ENCODE measurements around the gene DSCAML1.

Gene DSCAML1

DNA sequence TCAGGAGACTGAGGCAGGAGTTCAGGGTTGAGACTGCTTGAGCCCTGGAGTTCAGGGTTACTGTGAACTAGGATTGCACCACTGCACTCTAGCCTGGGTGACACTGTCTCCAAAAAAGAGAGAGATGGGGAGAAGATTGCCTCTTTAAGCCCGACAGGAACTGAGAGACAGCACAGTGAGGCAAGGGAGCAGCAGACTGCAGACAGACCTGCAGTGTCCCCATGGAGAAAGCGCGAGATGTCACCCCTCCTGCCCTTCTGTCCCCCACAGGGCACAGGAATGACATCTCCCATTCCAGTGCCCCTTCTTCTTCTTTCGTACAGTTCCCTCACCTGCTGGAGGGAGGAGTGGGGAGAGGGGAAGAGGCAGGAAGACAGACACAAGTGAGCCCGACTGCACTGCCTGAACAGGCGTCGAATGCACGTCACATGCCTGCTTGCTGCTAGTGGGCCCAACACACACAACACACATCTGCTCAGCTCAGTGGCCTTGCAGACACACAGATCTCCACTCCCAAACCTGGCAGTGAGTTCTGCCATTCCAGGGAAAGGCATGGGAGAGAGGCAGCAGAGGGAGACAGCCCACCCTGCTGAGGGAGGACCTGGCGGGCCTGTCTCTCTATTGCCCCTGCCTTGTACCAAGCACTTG, 167.0 kb downstream of the DSCAML1 start:
- no peak for DNase-seq

DNA sequence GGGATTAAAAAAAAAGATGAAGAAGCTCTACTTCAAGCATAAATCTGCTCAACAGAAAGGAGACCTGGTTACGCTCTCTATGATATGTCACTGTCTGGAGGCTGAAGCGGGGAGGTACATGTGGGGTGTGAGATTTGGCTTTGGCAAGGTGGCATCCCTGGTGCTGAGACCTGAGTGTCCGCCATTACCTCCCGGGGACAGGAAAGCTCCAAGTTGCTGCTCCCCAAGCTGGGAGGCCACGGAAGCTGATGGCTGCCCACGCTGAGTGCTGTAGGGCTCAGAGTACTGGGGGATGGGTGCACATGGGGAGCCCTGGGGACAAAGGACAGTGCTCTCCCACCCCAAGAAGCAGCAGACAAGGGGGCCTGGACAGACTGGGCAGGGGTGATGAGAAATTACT, 167.9 kb downstream of the DSCAML1 start:
- DNase-seq, result no peak

DNA sequence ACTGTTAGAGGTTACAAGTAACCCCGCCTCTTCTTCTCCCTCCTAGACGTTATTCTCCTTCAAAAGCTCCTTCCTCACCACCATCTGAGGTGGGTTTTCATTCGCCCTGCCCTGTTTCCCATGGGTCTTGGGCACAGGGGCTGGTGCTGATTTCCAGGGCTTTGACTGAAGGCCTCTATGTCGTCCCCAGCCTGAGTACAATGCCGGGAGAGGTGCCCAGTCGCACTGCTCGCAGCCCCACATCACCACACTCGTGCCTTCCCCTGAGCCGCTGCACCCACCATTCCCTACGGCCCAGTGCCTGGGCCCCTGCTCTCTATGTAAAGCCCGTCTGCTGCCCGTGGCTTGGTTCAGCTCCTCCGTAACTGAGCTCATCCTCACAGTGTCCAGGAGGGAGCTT, 169.8 kb downstream of the DSCAML1 start:
- DNase-seq, result no peak

DNA sequence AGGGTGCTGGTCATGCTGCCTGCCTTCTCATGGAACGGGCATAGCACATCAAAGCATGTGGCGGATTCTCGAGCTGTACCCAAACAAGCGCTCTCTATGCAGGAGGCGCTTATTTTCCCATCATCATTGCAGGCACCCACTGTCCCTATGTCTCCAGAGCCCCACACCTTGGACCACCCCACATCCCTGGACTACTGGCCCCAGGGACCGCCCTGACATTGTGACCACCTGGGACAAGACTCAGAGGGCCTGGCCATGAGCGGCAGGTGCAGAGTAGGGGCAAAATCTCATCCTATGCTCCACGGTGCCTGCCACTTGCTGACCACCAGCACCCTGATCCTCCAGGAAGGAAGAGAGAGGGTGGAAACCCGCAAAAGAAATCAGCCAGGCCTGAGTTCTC, 170.4 kb downstream of the DSCAML1 start:
- no peak for DNase-seq

DNA sequence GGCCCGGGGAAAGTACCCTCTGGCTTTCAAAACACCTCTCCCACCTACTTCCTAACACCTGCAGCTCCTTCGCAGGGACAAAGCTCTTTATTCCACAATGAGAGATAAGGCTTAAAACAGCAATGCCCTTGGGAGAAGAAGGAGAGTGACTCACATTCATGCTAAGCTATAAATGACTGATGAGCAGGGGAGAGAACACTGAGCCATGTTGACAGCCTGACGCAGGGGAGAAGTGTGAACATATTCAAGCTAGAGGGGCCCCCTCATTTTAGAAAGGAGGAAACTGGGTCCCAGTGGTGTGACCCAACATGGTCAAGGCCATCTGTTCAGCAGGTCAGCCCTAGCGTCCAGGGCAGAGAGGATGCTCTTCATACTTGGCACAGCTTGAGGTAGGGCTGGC, 171.8 kb downstream of the DSCAML1 start:
- no peak for DNase-seq

DNA sequence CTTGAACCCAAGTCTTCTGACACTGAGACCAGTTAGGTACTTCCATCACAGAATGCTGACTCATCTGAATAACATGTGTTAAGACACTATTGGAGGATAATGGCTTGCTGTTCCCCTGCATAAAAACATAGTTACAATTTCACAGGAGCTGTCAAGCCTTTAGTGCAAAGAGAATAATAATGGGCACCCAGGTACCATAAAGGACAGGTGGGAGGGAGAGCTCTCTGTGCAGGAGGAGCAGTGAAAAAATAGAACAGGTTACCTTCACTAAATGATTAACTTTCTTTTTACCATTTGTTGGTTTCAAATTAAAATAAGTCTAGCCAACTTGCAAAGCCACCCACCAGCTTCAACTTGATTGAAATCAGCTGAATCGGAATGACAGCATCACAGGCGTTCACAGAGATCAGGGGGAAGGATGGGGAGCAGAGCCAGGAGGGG, 173.2 kb downstream of the DSCAML1 start:
- no peak for DNase-seq

DNA sequence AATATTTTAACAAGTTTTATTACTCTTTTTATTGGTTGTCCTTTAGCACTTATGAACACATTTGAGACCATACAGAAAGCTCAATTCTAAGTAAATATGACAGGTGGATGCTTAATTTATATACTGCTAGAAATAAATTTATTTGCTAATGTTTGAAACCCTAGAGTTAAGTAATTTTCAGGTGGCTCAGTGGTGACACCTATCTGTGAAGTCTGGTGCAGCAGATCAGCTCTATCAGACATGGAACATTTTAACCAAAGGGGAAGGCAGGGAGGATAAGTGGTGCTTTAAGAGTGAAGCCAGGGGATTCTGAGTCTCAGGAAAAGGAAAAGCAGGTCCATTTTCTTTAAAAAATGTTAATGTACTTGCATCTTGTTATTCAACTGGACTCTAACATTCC, 175.8 kb downstream of the DSCAML1 start:
- no peak for DNase-seq

DNA sequence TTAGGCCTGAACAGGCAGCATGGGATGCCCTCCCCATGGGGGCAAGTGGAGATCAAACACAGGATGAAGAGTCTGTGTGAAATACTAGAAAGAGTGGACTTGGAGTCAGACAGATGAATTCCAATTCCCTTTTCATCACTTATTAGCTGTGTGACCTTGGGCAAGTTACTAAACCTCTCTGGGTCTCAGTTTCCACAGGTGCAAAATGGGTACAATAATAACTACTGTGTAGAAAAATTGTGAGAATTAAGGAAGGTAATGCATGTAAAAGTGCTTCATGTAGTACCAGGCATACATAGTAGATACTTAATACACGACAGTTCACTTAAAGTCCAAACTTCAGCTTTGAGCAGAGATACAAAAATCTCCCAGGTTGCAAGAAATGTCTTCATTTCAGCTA, 176.4 kb downstream of the DSCAML1 start:
- DNase-seq, result no peak

DNA sequence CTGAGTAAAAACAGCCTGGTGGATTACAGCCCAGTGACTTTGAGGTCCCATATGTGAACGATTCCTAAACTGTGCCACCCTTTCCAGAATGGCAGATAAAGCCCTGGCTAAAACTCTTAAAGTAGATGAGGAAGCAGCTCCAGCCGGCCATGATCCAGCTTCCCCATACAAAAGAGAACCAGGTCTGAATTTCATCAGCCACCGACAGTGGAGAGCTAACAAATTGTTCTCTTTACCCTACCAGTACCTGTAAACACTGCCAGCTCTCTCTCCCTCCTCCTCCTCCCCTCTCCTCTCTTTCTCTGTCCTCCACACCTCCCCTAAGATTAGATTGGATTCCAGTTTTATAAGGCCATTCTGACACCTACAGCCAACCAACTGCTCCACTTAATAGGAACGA, 176.9 kb downstream of the DSCAML1 start:
- no peak for DNase-seq

DNA sequence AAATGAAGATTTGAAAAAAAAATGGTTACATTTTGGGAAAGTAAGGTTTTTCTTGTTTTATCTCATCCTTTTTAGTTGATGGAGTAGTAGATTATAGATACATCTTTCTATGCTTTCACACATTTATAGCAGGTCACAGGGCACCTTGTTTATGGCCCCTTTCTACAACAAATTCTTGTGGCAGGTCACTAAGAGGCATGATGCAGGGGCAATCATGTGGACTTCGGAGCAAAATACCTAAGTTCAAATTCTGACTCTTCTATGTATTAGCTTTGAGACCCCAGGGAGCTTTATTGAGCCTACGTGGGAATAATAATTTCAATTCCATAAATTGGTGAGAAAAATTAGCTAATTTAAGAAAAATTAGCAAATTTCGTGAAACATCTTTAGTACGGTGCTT, 177.4 kb downstream of the DSCAML1 start:
- no peak for DNase-seq

DNA sequence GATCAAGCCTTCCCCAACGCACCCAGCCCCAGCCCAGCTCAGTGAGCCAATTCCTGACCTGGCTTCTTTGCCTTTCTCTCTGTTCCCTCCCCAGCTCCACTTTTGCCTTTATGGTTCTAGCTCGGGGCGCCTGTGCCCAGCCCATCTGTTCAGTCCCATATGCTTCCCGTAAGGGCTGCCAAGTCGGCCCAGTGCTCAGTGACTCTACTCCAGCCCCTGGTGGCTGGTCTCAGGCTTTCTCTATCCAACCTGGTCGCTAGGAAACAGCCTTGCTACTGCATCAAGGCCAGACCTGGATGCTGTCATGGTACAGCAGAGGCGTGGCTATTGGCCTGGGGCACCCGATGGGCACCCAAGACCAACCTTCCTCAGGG, 178.0 kb downstream of the DSCAML1 start:
- peak; percentile 70 to 72 for DNase-seq

DNA sequence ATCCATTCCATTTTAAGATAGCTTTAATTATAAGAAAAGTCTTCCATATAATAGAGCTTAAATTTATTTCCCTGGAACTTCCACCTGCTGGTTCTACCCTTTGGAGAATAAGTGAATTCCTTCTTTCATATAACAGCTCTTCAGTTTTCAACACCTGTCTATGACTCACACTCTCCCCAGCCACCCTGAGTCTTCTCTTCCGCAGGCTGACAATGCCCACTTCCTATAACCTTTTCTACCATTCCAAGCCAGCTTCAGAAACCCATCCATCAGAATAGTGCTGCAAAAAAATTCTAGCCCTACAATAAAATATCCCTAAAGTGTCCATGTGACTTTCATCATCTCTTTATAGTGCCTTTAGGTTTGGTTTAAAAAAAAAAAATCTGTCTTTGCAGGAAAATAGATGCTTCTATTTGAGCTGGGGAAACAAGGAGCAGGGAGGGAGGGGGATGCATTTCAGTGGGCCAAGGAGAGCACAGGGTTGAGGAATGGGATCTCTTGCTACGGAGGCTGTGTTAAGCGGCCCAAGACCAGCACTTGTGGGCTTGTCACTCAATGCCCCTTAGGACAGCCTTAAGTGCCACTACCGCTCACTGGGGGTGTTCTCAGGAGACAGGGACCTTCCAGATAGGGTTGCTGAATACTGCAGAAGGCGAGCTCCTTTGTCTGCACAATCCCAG, 178.6 kb downstream of the DSCAML1 start:
- peak; percentile 4 to 9 for DNase-seq

DNA sequence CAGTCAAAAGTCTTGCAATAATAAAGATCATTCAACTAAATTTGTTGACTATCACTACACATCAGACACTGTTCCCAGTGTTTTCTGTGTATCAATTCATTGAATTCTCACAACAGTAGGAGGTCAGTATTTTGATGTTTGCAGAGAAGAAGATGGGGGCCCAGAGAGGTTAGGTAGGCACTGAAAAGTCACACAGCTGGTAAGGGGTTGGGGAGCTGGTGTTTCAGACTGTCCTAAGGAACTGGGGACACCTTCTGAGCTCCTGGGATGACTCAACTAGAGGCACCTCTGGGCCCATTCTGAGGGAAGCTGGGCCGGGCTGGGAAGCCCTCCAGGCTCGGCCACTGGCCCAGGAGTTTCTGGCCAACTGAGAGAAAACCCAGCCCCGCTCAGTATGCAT, 180.0 kb downstream of the DSCAML1 start:
- no peak for DNase-seq

DNA sequence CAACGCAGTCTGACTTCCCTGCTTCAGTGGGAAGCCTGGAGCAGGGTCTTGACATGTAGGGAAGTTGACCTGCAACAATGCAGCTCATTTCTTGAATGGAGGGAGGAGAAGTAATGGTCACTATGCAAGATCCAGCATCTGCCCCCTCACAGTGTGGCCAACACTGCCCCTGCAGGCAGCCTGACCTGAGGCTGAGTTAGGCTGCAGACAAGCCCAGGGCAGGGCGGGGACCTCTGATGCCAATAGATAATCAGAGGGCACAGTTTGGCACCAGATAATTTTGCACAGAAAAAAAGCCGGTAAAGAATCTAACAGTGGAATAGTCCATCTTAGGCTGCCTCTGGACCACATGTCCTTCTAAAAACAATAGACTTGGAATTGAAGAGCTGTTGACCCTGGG, 182.3 kb downstream of the DSCAML1 start:
- DNase-seq, result no peak

DNA sequence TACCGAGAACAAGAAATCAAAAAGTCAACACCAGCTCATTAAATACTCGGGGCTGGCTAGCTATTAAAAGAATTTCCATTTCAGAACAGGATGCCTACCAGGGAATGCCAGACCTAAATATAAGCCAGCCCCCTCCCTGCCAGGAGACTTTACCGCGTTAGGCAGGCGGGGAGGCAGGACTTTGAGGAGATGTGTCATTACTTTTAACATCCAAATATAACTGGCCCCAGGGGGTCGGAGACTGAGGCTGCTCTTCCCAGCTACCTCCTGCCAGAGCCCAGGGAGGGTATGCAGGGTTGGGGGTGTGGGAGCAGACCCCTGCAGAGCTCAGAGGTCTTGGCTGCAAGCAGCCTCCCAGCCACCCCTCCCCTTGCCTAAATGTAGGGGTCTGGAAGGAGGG, 183.5 kb downstream of the DSCAML1 start:
- DNase-seq, result no peak

DNA sequence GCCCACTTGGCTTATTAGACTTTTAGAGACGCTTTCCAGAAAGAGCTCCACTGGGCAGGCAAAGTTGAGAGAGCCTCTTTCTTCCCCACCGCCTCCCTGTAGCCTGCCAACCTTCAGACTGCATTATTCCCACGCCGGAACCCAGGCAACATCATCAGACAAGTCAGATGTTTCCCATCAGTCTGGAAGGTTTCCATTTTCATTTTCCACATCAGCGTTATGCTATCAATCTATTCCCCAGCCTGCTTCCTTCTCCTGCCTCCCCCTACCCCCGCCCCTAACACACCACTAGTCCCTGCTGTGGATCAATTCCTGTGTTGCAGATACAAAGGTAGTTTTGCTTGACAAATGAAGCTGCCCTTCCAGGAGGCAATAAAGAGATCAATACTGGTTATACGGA, 184.8 kb downstream of the DSCAML1 start:
- DNase-seq, result no peak

DNA sequence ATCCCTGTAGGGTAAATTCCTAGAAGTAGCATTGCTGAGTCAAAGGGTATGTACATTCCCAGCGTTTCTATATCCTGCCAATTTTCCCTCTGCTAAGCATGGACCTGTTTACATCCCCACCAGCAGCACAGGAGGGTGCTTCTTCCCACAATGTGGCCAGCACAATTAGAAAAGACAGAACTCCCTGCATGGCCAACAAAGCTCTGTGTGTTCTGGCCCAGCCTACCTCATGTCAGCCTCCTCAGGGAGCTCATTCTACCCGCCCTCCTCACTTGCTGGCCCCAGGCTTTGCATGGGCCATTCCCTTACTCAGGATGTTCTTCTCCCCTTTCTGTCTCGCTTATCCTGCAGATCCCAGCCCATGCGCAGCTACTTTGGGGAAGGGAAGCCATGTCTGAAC, 186.1 kb downstream of the DSCAML1 start:
- DNase-seq, result no peak

DNA sequence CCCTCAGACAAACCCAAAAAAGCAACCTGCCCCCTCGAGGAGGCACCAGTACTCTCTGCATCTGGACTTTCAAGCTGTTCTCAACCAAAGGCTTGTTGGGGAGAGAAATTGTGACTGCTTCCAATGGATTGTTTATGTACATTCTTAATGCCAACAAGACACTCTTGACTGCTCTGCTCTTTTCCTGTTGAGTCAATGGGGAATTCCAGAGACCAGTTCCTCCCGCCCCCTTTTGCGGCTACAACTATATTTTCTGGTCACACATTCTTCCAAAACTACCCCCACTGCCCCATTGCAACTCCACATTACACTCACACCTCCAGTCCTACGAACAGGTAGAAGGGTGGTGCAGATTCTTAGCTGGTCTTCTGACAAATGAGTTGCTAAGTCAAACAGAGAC, 187.0 kb downstream of the DSCAML1 start:
- DNase-seq, result no peak

DNA sequence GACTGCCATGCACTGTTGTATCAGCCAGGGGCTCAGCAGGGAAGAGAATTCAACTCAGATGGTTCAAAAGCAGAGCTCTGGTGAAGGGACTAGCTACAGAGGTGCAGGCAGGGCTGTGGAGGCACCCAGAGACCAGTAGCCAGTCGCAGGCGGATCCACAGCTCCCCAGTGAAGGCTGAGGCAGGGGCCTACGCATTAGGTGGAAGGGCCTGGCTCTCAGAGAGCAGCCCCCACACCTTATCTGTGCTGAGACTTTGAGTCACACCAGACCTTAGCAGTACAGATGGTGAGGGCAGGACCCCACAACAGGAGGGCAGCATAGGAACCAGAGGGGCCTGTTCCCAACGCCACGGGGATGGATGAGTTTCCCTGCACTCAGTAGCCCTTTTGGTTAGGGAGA, 189.6 kb downstream of the DSCAML1 start:
- no peak for DNase-seq

DNA sequence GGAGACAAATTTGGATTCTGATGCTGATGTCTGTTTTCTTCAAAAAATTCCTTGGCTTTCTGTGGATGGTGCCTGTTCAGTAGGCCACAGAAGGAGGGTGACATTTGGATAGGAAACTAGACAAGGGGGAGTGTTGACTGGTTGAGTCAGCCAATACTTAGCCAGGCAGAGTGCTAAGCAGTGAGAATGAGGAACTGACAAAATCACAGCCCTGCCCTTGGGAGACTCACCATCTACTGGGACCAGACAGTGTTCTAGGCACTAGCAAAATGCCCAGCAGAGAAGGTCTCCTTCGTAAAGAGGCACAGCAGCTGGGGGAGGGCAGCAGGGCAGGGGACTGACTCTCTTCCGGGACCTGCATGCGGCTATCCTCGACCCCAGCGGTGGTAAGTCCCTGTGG, 190.2 kb downstream of the DSCAML1 start:
- no peak for DNase-seq

DNA sequence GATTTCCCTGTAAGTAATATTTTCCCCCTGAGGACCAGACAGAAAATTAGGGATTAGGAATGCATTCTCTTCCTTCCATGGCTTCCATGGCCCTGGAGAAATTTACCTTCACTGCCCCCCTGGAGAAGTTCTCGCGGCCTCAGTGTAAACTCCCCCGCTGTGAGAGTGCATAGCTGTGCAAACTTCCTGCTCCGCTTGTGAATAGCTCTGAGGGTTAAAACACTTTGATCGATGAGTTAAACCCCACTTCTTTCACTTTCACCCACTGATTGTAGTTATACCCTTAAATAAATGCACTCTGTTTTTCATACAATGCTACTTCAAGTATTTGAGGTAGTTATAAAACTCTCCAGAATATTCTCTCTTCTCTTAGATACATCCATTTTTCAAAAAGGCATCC, 190.8 kb downstream of the DSCAML1 start:
- no peak for DNase-seq

DNA sequence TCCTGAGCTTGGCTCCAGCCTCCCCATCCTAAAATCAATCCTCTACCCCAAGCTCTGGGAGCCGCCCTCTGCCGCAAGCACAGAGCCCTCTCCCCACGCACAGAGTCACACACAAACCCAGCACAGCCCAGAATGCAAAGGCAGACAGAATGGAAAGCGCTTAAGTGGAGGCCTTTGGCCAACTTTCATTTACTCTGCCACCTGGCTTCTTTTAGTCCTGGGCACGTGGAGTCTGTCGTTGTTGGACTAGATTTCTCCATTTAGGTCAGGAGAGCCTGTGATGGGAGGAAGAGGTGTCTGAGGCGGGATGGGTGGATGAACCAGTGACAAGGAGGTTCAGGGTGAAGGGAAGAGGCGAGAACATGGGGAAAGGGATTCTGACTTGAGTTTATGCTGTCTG, 191.7 kb downstream of the DSCAML1 start:
- DNase-seq, result no peak

DNA sequence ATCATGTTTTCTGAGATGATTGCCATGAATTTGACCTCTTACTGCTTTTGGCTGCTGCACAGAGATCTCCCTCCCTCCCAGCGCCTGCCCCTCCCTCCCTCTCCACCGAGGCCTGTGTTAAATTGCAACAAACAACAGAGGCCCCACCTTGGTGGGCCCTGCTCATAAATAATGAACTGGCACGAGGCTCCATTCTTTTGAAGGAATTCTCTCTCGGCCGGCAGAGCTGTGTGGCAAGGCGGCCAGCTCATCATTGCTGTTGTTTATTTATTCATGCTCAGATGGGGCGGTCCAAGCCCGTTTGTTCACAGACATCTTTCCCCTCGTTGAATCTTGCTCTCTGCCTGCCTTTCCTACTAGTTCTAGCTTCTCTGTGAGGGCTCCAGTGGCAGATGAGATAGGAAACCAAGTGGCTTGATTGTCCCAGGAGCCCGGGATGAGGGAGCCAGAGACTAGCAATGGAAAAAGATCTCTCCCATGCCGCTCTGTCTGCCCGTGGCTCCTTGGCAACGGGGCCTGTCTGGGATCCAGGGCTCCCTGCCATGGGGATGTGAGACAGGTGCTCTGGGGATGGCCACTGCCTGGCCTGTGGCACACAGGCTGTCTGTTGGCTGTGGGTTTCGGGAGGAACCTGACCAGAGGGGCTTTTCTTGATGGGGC, 192.6 kb downstream of the DSCAML1 start:
- DNase-seq, result peak; percentile 17 to 36

DNA sequence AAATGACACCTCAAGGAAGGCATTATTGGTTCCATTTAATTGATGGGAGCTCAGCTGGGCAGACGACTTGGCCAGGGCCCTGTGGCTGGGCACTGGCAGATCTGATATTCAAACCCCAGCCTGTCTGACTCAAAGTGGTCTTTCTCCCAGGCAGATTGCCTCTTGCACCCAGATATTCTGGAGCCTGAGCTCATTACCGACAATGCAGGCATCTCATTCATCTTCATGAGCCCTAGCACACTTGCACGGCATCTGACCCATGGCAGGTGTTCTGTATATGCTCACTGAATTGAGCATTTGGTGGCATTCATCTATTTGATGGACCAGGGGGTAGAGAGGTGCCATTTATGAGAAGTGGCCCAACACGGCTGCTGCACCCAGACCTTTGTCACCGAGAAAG, 193.1 kb downstream of the DSCAML1 start:
- no peak for DNase-seq
